ENCODE data around the gene ENTHD1.

ENTHD1 gene

DNA sequence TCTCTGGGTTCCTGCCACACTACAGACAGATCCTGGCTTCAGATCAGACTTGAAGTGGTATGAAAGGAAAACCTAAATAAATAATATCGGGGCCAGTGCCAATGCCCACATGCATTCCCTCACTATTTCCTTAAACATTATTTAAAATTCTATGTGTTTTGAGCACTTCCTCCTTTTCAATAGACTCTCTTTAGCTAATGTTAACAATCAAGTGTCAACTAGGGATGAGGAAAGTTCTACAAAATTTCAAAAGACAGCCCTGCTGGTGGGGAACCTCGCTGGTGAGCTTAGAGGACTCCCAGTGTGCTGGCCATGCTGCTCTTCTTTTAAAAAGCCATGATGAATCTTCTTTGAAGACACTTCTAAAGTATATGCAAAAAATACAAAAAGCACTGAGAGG lies 87.5 kb downstream of the ENTHD1 start:
- H3K27me3 ChIP-seq (ENCODE audit: insufficient read depth, low read length) = no peaks in the 10 kb centered on the region
- H3K36me3 ChIP-seq (ENCODE audit: insufficient read depth, low read length) = no peaks in the 10 kb centered on the region
- no peak overlapping the region for H3K4me3 ChIP-seq (ENCODE audit: low read depth, low read length, poor library complexity, severe bottlenecking)
- H3K79me2 ChIP-seq (ENCODE audit: insufficient read depth, low read length) = no peaks in the 10 kb centered on the region
- TF ChIP-seq EZH2 (IDR thresholded peaks at IDR 0.05; ENCODE audit: borderline replicate concordance, low read length) = no peak
- TF ChIP-seq, protein P1, sequence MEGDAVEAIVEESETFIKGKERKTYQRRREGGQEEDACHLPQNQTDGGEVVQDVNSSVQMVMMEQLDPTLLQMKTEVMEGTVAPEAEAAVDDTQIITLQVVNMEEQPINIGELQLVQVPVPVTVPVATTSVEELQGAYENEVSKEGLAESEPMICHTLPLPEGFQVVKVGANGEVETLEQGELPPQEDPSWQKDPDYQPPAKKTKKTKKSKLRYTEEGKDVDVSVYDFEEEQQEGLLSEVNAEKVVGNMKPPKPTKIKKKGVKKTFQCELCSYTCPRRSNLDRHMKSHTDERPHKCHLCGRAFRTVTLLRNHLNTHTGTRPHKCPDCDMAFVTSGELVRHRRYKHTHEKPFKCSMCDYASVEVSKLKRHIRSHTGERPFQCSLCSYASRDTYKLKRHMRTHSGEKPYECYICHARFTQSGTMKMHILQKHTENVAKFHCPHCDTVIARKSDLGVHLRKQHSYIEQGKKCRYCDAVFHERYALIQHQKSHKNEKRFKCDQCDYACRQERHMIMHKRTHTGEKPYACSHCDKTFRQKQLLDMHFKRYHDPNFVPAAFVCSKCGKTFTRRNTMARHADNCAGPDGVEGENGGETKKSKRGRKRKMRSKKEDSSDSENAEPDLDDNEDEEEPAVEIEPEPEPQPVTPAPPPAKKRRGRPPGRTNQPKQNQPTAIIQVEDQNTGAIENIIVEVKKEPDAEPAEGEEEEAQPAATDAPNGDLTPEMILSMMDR (IDR thresholded peaks at IDR 0.05; ENCODE audit: low read length) = no peak
- no peaks in the 10 kb centered on the region for H3K9me2 ChIP-seq (ENCODE audit: low read depth, low read length)
- H3K4me1 ChIP-seq (ENCODE audit: insufficient read depth, low read length, severe bottlenecking) = no peaks in the 10 kb centered on the region
- no peak overlapping the region for H2AFZ ChIP-seq (ENCODE audit: low read length)
- no peaks in the 10 kb centered on the region for H3K9me3 ChIP-seq (ENCODE audit: low read length)
- H3F3A ChIP-seq (ENCODE audit: insufficient read depth, low read length) = no peaks in the 10 kb centered on the region
- no peak overlapping the region for H3K9ac ChIP-seq (ENCODE audit: low read length)
- no peak overlapping the region for H3K4me2 ChIP-seq (ENCODE audit: low read length)
- H3K27ac ChIP-seq (ENCODE audit: low read depth, low read length, poor library complexity, severe bottlenecking) = no peak overlapping the region
- H4K20me1 ChIP-seq (ENCODE audit: insufficient read depth, low read length) = no peaks in the 10 kb centered on the region

GRCh38 chr22:39805117-39805516 lies 88.4 kb downstream of the ENTHD1 start:
- Histone ChIP-seq H3K27me3 (ENCODE audit: insufficient read depth, low read length) (no peaks in the 10 kb centered on the region), H3F3A (ENCODE audit: insufficient read depth, low read length) (no peaks in the 10 kb centered on the region), H3K4me2 (ENCODE audit: low read length) (no peak overlapping the region), H4K20me1 (ENCODE audit: insufficient read depth, low read length) (no peaks in the 10 kb centered on the region), H3K36me3 (ENCODE audit: insufficient read depth, low read length) (no peaks in the 10 kb centered on the region), H3K4me3 (ENCODE audit: low read depth, low read length, poor library complexity, severe bottlenecking) (no peak overlapping the region), H3K27ac (ENCODE audit: low read depth, low read length, poor library complexity, severe bottlenecking) (no peak overlapping the region), H3K4me1 (ENCODE audit: insufficient read depth, low read length, severe bottlenecking) (no peaks in the 10 kb centered on the region), H3K9ac (ENCODE audit: low read length) (no peak overlapping the region), H3K9me2 (ENCODE audit: low read depth, low read length) (no peaks in the 10 kb centered on the region), H3K9me3 (ENCODE audit: low read length) (no peaks in the 10 kb centered on the region), H2AFZ (ENCODE audit: low read length) (no peak overlapping the region), H3K79me2 (ENCODE audit: insufficient read depth, low read length) (no peaks in the 10 kb centered on the region)
- TF ChIP-seq, protein P1 (IDR thresholded peaks at IDR 0.05; ENCODE audit: low read length) = no peak
- TF ChIP-seq EZH2 (IDR thresholded peaks at IDR 0.05; ENCODE audit: borderline replicate concordance, low read length) = no peak

- TF ChIP-seq EZH2 (IDR thresholded peaks at IDR 0.05; ENCODE audit: borderline replicate concordance, low read length) = no peak
- TF ChIP-seq, protein P1 (IDR thresholded peaks at IDR 0.05; ENCODE audit: low read length) = no peak
- H3K27me3 ChIP-seq (ENCODE audit: insufficient read depth, low read length) = no peaks in the 10 kb centered on the region
- H3K36me3 ChIP-seq (ENCODE audit: insufficient read depth, low read length) = no peaks in the 10 kb centered on the region
- no peaks in the 10 kb centered on the region for H3K79me2 ChIP-seq (ENCODE audit: insufficient read depth, low read length)
- no peaks in the 10 kb centered on the region for H3K4me1 ChIP-seq (ENCODE audit: insufficient read depth, low read length, severe bottlenecking)
- no peak overlapping the region for H3K9ac ChIP-seq (ENCODE audit: low read length)
- no peak overlapping the region for H3K27ac ChIP-seq (ENCODE audit: low read depth, low read length, poor library complexity, severe bottlenecking)
- no peak overlapping the region for H3K4me3 ChIP-seq (ENCODE audit: low read depth, low read length, poor library complexity, severe bottlenecking)
- H2AFZ ChIP-seq (ENCODE audit: low read length) = no peak overlapping the region
- H3F3A ChIP-seq (ENCODE audit: insufficient read depth, low read length) = no peaks in the 10 kb centered on the region
- H3K9me3 ChIP-seq (ENCODE audit: low read length) = peaks cover 5% of the 10 kb centered on the region
- no peaks in the 10 kb centered on the region for H3K9me2 ChIP-seq (ENCODE audit: low read depth, low read length)
- no peak overlapping the region for H3K4me2 ChIP-seq (ENCODE audit: low read length)
- H4K20me1 ChIP-seq (ENCODE audit: insufficient read depth, low read length) = no peaks in the 10 kb centered on the region
These were observed 90.9 kb downstream of the ENTHD1 start for GRCh38 chr22:39802682-39803081.
